AG20443 (cell line): ENCODE data around the gene N4BP3.

ENCODE experiments used
- DNase-seq: peaks from one replicate; pipeline ENCODE4 v3.0.0; 2012; ENCODE audit warnings: low spot score, mixed read lengths

N4BP3 gene

GRCh38 chr5:178098685-178099084 lies 14.6 kb upstream of the N4BP3 start:
- no peak for DNase-seq

GRCh38 chr5:178103612-178104011 lies 9.7 kb upstream of the N4BP3 start:
- DNase-seq = no peak

GRCh38 chr5:178104492-178104891 lies 8.8 kb upstream of the N4BP3 start:
- no peak for DNase-seq

GRCh38 chr5:178106086-178106485 lies 7.2 kb upstream of the N4BP3 start:
- no peak for DNase-seq

- DNase-seq = no peak
Observed at GRCh38 chr5:178106556-178107239, 6.6 kb upstream of the N4BP3 start.

DNA sequence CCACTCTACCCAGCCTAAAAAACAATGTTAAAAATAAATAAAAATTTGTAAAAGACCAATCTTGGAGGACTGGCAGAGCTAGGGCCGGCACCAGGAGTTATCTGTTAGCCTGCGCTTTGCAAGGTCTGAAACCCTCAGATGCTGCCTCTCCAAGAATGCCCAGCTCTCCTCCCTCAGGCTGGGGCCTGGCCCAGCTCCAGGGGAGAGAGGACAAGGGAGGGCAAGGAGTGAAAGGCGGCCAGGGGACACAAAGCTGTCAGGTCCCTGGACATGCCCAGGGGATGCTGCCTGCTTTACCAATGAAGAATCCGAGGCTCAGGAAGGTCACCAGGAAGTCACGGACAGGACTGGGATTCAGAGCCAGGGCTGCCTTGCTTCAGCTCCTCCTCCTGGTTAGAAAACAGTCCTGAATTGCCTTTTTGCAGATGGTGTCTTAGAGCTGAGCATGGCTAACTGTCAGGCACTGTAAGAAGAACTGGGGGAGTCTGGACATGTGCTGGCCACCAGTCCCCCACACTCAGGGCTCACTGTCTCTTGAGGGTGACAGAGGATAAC lies 5.5 kb upstream of the N4BP3 start:
- DNase-seq = no peak

DNA sequence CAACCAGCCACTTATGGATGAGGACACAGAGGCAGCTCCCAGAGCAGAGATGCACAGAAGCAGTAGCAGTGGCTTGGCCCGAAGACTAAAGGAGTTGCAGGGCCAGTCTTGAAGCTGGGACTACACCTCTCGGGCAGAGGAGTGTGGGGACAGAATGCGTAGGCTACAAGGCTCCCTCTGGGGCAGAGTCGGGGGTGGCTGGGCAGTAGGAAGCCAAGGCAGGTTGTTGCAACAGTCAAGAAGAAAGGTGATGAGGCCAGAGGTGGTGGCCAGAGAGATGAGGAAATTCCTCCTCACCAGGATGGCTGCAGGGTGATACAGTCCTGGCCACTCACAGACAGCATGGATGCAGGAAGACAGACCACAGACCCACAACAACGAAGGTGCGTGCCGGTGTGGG lies 4.9 kb upstream of the N4BP3 start:
- DNase-seq = no peak

- DNase-seq = no peak
Observed at GRCh38 chr5:178108966-178109365, 4.4 kb upstream of the N4BP3 start.

DNA sequence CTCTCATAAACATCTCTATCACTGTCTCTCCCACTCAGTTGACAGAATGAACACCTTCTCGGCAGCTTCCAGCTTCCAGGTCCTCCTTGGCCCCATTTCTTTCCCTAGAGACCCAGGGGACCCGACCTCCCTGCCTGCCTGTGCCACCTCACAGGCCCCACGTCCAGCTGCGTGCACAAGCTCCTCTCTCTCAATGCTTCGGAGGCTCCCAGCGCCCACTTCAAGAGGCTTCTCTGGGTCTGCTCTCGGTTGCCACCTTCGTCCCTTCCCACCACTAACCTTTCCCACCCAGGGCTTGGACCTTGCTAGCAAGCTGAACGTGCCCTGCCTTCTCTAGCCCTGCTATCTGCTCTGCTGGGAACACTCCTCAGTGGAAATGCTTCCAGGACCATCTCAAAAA lies 2.8 kb upstream of the N4BP3 start:
- no peak for DNase-seq

DNA sequence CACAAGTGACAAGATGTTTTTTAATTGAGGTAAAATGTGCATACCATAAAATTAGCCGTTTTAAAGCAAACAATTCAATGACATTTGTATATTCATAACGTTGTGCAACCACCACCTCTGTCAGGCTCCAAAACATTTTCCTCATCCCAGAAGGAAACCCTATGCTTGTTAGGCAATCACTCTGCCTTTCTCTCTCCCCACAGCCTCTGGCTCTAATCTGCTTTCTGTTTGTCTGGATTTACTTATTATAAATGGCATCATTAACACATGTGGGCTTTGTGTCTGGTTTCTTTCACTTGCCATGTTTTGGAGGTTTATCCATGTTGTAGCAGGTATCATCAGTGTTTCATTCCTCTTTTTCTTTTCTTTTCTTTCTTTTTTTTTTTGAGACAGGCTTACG lies 1.4 kb upstream of the N4BP3 start:
- DNase-seq = peak; percentile 73

DNA sequence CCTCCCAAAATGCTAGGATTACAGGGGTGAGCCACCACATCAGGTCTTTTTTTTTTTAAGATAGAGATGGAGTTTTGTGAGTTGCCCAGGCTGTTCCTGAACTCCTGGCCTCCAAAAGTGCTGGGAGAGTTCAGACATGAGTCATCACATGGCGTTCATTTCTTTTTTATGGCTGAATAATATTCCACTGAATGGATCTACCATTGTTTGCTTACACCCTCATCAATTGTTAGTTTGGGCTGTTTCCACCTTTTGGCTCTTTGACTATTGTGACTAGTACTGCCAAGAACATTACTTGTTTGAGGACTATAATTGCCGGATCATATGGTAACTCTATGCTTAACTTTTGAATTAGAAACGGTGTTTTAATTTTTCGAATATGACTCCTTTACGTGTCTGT lies 787 bp upstream of the N4BP3 start:
- no peak for DNase-seq

DNA sequence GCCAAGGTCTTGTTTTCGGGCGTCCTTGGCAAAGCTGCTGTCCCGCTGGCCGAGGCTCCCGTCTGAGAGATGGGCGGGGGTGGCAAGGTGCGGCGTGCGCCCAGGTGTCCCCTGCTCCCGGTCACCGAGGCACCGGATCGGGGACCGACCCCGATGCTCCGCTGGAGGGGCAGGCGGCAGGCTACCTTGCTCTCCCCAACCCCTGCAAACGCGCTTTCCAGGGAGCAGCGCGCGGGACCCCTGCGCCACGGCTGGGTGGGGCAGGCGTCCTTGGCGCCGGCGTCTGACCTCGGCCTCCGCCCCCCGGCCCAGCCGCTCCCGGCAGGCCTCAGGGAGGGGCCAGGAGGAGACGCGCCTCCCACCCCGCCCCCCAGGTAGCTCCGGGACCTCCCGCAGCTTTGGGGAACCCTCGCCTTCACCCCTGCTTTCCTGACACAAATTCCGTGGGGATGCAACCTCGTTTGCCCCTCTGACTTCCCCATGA lies 551 bp downstream of the N4BP3 start:
- DNase-seq = no peak

- DNase-seq = no peak
Observed at GRCh38 chr5:178114325-178115135, 1.2 kb downstream of the N4BP3 start.

- DNase-seq = no peak
Observed at GRCh38 chr5:178115136-178115813, 1.9 kb downstream of the N4BP3 start.

DNA sequence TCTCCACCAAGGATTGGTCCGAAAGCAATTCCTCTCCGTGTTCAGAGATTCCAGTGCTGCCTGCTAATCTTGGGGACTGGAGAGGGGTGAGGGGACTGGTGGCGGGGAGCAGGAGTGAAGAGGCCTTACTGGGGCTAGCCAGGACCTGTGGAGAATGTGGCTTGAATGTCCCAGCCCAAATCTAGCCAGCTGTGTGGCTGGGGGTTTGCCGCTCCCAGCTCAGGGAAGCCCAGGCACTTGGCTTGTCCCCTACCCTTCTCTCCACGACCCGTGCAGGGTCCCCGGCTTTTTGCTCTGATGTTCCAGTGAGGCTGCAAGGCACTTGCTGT lies 2.4 kb downstream of the N4BP3 start:
- DNase-seq = no peak

DNA sequence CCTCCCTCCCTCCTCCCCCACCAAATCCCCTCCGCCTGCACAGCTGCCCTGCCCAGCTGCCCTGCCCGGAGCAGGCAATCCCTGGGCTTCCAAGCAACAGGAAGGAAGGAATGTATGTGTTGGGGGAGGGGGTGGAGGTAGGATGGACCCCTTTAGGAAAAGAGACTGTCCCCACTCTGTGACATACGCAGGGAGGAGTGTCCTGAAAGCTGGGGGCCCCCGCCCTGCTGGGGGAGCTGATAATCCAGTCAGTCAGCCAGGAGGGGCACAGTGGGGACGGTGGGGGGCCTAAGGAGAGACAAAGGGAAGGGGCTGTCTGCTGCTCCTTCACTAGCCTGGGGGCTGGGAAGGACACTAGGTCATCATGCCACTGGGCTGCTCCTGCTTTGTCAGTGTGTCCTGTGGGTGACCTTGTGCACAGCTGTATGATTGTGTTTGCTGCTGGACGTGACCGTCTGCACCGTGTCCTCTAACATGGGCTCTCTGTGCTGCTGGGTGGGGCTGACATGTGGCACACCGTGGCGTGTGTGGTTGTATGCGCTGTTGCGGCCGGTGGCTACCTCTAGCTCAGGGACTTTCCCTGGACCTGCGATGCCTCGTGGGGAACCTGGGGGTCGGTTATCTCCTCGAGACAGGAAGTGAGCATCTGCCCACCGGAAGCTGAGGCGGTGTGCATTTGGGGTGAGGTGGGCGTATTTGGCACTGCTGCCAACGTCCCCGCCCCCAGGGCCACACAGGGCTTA lies 3.0 kb downstream of the N4BP3 start:
- DNase-seq = no peak

DNA sequence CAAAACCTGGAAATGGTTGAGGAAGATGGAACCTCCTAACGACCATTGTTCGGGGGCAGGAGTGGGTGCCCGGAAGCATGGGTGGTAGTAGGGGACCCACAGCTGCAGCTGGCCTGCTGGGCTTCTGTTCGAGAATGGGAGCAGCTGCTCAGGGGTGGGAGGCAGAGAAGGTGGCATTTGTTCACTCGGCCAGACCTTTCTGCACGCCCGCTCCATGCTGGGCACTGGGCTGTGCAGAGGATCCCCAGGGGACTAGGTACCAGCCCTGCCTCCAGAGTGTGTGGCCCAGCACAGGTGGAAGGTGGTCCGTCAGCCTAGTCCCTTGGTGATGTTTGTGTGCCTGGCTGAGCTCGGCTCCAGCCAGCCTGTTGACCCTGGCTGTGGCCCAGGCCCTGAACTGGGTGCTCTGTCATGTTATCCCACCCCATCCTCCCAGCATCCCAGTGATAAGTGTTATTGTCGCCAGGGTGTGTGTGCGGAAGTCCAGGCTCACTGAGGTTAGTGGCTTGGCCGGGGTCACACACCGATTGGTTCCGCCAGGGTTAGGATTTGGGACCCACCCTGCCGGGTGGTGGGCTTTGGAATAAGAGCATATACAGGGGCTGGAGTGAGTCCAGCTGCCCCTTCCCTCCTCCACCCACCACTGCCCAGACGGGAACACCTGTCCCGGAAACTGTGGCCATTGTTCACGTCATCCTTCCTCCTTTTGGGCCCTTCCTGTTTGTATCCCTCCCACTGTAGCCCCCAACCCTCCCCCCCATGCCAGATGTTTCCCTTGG lies 4.8 kb downstream of the N4BP3 start:
- DNase-seq = no peak

- DNase-seq = no peak
Observed at GRCh38 chr5:178119915-178120606, 6.7 kb downstream of the N4BP3 start.

DNA sequence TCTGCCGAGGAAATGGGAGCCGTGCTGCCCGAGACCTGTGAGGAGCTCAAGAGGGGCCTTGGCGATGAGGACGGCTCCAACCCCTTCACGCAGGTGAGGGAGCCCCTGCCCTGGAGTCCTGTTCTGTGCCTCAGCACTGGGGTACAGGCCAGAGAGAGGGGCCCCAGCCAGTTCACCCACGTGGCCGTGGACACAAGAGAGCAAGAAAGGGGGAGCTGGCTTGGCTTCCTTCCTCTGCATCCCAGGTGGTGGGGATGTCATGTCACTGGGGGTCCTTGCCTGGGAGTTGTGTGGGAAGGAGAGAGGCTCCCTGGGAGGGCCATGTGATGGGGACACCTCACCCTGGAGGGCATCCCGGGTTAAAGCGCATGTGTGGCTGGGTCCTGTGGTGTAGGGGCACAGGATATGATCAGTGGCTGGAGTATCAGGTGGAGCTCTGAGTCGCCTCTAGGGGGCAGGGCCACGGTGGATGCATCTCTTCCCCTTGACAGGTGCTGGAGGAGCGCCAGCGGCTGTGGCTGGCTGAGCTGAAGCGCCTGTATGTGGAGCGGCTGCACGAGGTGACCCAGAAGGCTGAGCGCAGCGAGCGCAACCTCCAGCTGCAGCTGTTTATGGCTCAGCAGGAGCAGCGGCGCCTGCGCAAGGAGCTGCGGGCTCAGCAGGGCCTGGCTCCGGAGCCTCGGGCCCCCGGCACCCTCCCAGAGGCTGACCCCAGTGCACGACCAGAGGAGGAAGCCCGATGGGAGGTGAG lies 7.5 kb downstream of the N4BP3 start:
- DNase-seq = peak; percentile 66
